HUES64 (cell line): ENCODE measurements around the gene PTP4A2.
"Not testable (repeated sequence)": the region's sequence is repeated elsewhere in the genome, so short reads cannot be mapped to it uniquely, and the experiment has no call there.

Experiments
- H3K27ac ChIP-seq: 2 replicates; pipeline ENCODE4 v1.7.0; 2013; ENCODE audit warnings: low read depth, low read length, inconsistent platforms
- H3K27me3 ChIP-seq: 2 replicates; pipeline ENCODE4 v1.6.1; 2013; ENCODE audit warnings: mild to moderate bottlenecking, low read length; ENCODE audit not compliant: insufficient read depth
- H3K36me3 ChIP-seq: 2 replicates; pipeline ENCODE4 v1.6.1; 2013; ENCODE audit warnings: mild to moderate bottlenecking, low read length; ENCODE audit not compliant: insufficient read depth
- H3K4me1 ChIP-seq: 2 replicates; pipeline ENCODE4 v1.6.1; 2013; ENCODE audit warnings: mild to moderate bottlenecking, low read length, moderate library complexity; ENCODE audit not compliant: insufficient read depth
- H3K4me3 ChIP-seq: 2 replicates; pipeline ENCODE4 v1.5.1; 2013; ENCODE audit warnings: mild to moderate bottlenecking, low read length, moderate library complexity
- H3K9ac ChIP-seq: 2 replicates; pipeline ENCODE4 v1.6.1; 2013; ENCODE audit warnings: mild to moderate bottlenecking, low read depth, low read length
- H3K9me3 ChIP-seq: 2 replicates; pipeline ENCODE4 v1.6.1; 2013; ENCODE audit warnings: low read depth, low read length; ENCODE audit not compliant: insufficient read depth
- WGBS: fragments of 150-250, 120-280 bp; methylation state at CpG from one replicate; pipeline ENCODE4 v1.1.7; 2013; ENCODE audit warnings: missing lambda C conversion rate; 5-methylcytosine and 5-hydroxymethylcytosine counted together

The PTP4A2 gene

GRCh38 chr1:31931593-31932225 is 6.5 kb downstream of the PTP4A2 start:
- H3K9me3 ChIP-seq = no peaks in the 10 kb centered on the region
- H3K9ac ChIP-seq = no peak overlapping the region
- no peaks in the 10 kb centered on the region for H3K27me3 ChIP-seq
- H3K36me3 ChIP-seq = 0 out of 2 replicates have a peak, but pooled peaks cover 2% of the 10 kb centered on the region
- H3K4me3 ChIP-seq = peak overlapping the region; percentile 24; the same call in 1 of the 2 replicates
- WGBS = 11% methylated on average over 2 of the region's 2 CpGs
- H3K4me1 ChIP-seq = peaks cover 77% of the 10 kb centered on the region
- peak overlapping the region; percentile 46 for H3K27ac ChIP-seq

GRCh38 chr1:31930836-31931592 is 7.2 kb downstream of the PTP4A2 start:
- peak overlapping the region; percentile 46 for H3K27ac ChIP-seq
- H3K9me3 ChIP-seq = no peaks in the 10 kb centered on the region
- no peaks in the 10 kb centered on the region for H3K27me3 ChIP-seq
- peak overlapping the region; percentile 24; the same call in 1 of the 2 replicates for H3K4me3 ChIP-seq
- 56% methylated on average over 5 of the region's 7 CpGs for WGBS
- 0 out of 2 replicates have a peak, but pooled peaks cover 2% of the 10 kb centered on the region for H3K36me3 ChIP-seq
- peaks cover 78% of the 10 kb centered on the region for H3K4me1 ChIP-seq
- no peak overlapping the region for H3K9ac ChIP-seq

GRCh38 chr1:31927661-31927980 is 10.5 kb downstream of the PTP4A2 start:
- Histone ChIP-seq H3K4me1 (peaks cover 61% of the 10 kb centered on the region), H3K36me3 (0 out of 2 replicates have a peak, but pooled peaks cover 2% of the 10 kb centered on the region), H3K27ac (no peak overlapping the region), H3K9me3 (no peaks in the 10 kb centered on the region), H3K9ac (no peak overlapping the region), H3K27me3 (no peaks in the 10 kb centered on the region), H3K4me3 (no peak overlapping the region)
- 88% methylated on average over 3 of the region's 3 CpGs for WGBS

GRCh38 chr1:31926853-31927660 is 11.1 kb downstream of the PTP4A2 start:
- Histone ChIP-seq H3K27ac (no peak overlapping the region), H3K4me3 (no peak overlapping the region), H3K36me3 (0 out of 2 replicates have a peak, but pooled peaks cover 2% of the 10 kb centered on the region), H3K9me3 (no peaks in the 10 kb centered on the region), H3K4me1 (peaks cover 56% of the 10 kb centered on the region), H3K9ac (no peak overlapping the region), H3K27me3 (no peaks in the 10 kb centered on the region)
- WGBS = 94% methylated on average over 7 of the region's 8 CpGs

GRCh38 chr1:31926252-31926651 is 11.9 kb downstream of the PTP4A2 start:
- Histone ChIP-seq H3K36me3 (0 out of 2 replicates have a peak, but pooled peaks cover 2% of the 10 kb centered on the region), H3K27me3 (no peaks in the 10 kb centered on the region), H3K4me1 (peaks cover 47% of the 10 kb centered on the region), H3K9me3 (no peaks in the 10 kb centered on the region), H3K27ac (no peak overlapping the region), H3K9ac (no peak overlapping the region), H3K4me3 (no peak overlapping the region)
- 100% methylated on average over 1 of the region's 2 CpGs for WGBS

GRCh38 chr1:31925824-31926223 is 12.3 kb downstream of the PTP4A2 start:
- H3K4me3 ChIP-seq, H3K9me3 ChIP-seq, H3K27ac ChIP-seq, H3K9ac ChIP-seq, H3K36me3 ChIP-seq, H3K27me3 ChIP-seq: not testable (repeated sequence)
- H3K4me1 ChIP-seq = peaks cover 43% of the 10 kb centered on the region
- WGBS = 96% methylated on average over 11 of the region's 13 CpGs

- Histone ChIP-seq H3K9me3 (no peaks in the 10 kb centered on the region; the same call in 1 of the 2 replicates), H3K9ac (no peak overlapping the region), H3K36me3 (no peaks in the 10 kb centered on the region), H3K4me3 (no peak overlapping the region), H3K27ac (no peak overlapping the region), H3K27me3 (no peaks in the 10 kb centered on the region), H3K4me1 (peaks cover 38% of the 10 kb centered on the region)
- 100% methylated on average over 1 of the region's 1 CpG for WGBS
Observed at GRCh38 chr1:31924839-31925238, 13.3 kb downstream of the PTP4A2 start.

- WGBS = 88% methylated on average over 2 of the region's 2 CpGs
- Histone ChIP-seq H3K9ac (no peak overlapping the region), H3K4me3 (no peak overlapping the region), H3K9me3 (no peaks in the 10 kb centered on the region; the same call in 1 of the 2 replicates), H3K27ac (no peak overlapping the region), H3K27me3 (no peaks in the 10 kb centered on the region), H3K4me1 (peaks cover 30% of the 10 kb centered on the region), H3K36me3 (peaks cover 5% of the 10 kb centered on the region)
Observed at GRCh38 chr1:31923901-31924535, 14.2 kb downstream of the PTP4A2 start.

- 96% methylated on average over 1 of the region's 2 CpGs for WGBS
Observed at GRCh38 chr1:31920956-31921355, 17.2 kb downstream of the PTP4A2 start.

GRCh38 chr1:31919591-31919990 is 18.6 kb downstream of the PTP4A2 start:
- Histone ChIP-seq H3K27me3 (no peaks in the 10 kb centered on the region), H3K36me3 (peaks cover 43% of the 10 kb centered on the region), H3K4me3 (no peak overlapping the region), H3K9me3 (no peaks in the 10 kb centered on the region; the same call in 1 of the 2 replicates), H3K27ac (no peak overlapping the region), H3K9ac (no peak overlapping the region), H3K4me1 (no peaks in the 10 kb centered on the region)
- WGBS = 98% methylated on average over 10 of the region's 10 CpGs

More at GRCh38 chr1:31920956-31921355, 17.2 kb downstream of the PTP4A2 start:
- Histone ChIP-seq H3K27ac (no peak overlapping the region), H3K4me3 (no peak overlapping the region), H3K9ac (no peak overlapping the region), H3K9me3 (no peaks in the 10 kb centered on the region; the same call in 1 of the 2 replicates), H3K36me3 (peaks cover 30% of the 10 kb centered on the region), H3K27me3 (no peaks in the 10 kb centered on the region), H3K4me1 (peaks cover 7% of the 10 kb centered on the region; the same call in 1 of the 2 replicates)
